ENCODE measurements around the gene NDUFB10.

GRCh38 chr16:1958715-1959268, 546 bp upstream of the NDUFB10 start:
- no peak for TF ChIP-seq EZH2phosphoT487 (IDR thresholded peaks at IDR 0.05; ENCODE audit: borderline replicate concordance, low read length)
- TF ChIP-seq, protein P1, sequence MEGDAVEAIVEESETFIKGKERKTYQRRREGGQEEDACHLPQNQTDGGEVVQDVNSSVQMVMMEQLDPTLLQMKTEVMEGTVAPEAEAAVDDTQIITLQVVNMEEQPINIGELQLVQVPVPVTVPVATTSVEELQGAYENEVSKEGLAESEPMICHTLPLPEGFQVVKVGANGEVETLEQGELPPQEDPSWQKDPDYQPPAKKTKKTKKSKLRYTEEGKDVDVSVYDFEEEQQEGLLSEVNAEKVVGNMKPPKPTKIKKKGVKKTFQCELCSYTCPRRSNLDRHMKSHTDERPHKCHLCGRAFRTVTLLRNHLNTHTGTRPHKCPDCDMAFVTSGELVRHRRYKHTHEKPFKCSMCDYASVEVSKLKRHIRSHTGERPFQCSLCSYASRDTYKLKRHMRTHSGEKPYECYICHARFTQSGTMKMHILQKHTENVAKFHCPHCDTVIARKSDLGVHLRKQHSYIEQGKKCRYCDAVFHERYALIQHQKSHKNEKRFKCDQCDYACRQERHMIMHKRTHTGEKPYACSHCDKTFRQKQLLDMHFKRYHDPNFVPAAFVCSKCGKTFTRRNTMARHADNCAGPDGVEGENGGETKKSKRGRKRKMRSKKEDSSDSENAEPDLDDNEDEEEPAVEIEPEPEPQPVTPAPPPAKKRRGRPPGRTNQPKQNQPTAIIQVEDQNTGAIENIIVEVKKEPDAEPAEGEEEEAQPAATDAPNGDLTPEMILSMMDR (IDR thresholded peaks at IDR 0.05; ENCODE audit: low read depth, low read length, poor library complexity, severe bottlenecking): no peak
